DOHH2 (cell line): Measurements from ENCODE around the gene SPATA25.

Experiments
- CTCF ChIP-seq: fragments of 200-600 bp; sonication (generic); IDR thresholded peaks from one replicate; pipeline ENCODE4 v1.5.1; 2014; ENCODE audit warnings: antibody characterized with exemption, mild to moderate bottlenecking, low read depth, low read length; ENCODE audit not compliant: poor library complexity, severe bottlenecking
- EZH2phosphoT487 ChIP-seq: fragments of 200-600 bp; sonication (generic); IDR thresholded peaks from 2 replicates; pipeline ENCODE4 v1.6.1; 2017; ENCODE audit warnings: borderline replicate concordance, mild to moderate bottlenecking, antibody characterized with exemption, low read length, moderate library complexity, mixed read lengths

- peak; percentile 3 for TF ChIP-seq CTCF
- no peak for TF ChIP-seq EZH2phosphoT487
Measured at GRCh38 chr20:45890985-45891983, 3.9 kb upstream of the SPATA25 start, which contains the start of the genes CTSA and NEURL2.
